ENCODE data around the gene UPK3A.

DNA sequence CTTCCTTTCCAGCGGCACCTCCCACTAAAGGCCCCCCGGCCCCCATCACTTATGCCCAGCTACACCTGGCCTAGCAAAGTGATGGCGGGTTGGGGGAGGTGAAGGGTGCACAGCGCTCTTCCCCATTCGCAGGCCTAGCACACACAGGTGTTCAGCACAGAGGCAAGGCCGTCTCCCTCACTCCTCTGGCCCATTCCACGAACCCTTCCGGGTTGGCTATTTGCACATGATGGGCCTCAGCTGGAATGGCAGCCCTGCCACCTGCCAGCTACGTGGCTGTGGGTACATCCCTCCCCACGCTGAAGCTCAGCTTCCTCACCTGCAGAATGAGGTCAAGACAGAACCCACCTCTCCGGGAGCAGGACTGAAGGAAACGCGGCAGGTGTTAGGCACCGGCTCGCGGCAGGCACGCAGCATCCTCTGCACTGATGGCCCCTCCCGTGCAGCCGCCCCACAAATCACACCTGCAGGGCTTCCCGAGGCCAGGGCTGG lies 48.9 kb upstream of the UPK3A start:
- no peak for TF ChIP-seq POLR2A (IDR thresholded peaks at IDR 0.05)
- TF ChIP-seq, protein P1, sequence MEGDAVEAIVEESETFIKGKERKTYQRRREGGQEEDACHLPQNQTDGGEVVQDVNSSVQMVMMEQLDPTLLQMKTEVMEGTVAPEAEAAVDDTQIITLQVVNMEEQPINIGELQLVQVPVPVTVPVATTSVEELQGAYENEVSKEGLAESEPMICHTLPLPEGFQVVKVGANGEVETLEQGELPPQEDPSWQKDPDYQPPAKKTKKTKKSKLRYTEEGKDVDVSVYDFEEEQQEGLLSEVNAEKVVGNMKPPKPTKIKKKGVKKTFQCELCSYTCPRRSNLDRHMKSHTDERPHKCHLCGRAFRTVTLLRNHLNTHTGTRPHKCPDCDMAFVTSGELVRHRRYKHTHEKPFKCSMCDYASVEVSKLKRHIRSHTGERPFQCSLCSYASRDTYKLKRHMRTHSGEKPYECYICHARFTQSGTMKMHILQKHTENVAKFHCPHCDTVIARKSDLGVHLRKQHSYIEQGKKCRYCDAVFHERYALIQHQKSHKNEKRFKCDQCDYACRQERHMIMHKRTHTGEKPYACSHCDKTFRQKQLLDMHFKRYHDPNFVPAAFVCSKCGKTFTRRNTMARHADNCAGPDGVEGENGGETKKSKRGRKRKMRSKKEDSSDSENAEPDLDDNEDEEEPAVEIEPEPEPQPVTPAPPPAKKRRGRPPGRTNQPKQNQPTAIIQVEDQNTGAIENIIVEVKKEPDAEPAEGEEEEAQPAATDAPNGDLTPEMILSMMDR (IDR thresholded peaks at IDR 0.05), result no peak

Data from breast epithelium (tissue), 3 donors.